Lower leg skin (tissue), 3 donors: Measurements from ENCODE around the gene OR6P1.

Source experiments
- CTCF ChIP-seq, 3 donors: fragments of 450-650 bp; IDR thresholded peaks; one replicate each; pipeline ENCODE4 v1.5.1; 2016; ENCODE audit warnings: antibody characterized with exemption in 3 of 3, mild to moderate bottlenecking in 3 of 3, moderate library complexity in 2 of 3
- POLR2A ChIP-seq, 2 donors: fragments of 450-650 bp; IDR thresholded peaks; one replicate each; pipeline ENCODE4 v1.6.1; 2016 to 2017; ENCODE audit warnings: antibody characterized with exemption in 2 of 2, mild to moderate bottlenecking in 1 of 2, moderate library complexity in 1 of 2

- TF ChIP-seq CTCF (IDR thresholded peaks at IDR 0.05): no peak
- TF ChIP-seq POLR2A (IDR thresholded peaks at IDR 0.05): no peak
Observed at GRCh38 chr1:158534496-158534895, 35.9 kb downstream of the OR6P1 start.
